HG03558 (cell line): ENCODE results near the gene NNT.
"Not testable (repeated sequence)": the region's sequence is repeated elsewhere in the genome, so short reads cannot be mapped to it uniquely, and the experiment has no call there.

ENCODE experiments used
- ATAC-seq: cut with Tn5 transposase; IDR thresholded peaks from one replicate; pipeline ENCODE4 v1.9.1; 2021; ENCODE audit warnings: moderate number of reproducible peaks; ENCODE audit not compliant: unreplicated experiment; ENCODE audit errors: extremely low read depth

NNT gene

GRCh38 chr5:43699910-43700309 lies 96.9 kb downstream of the NNT start:
- no peak for ATAC-seq

- ATAC-seq = no peak
Measured at GRCh38 chr5:43700601-43701000, 97.6 kb downstream of the NNT start.

GRCh38 chr5:43701227-43701626 lies 98.2 kb downstream of the NNT start:
- ATAC-seq = no peak

- ATAC-seq = no peak
Measured at GRCh38 chr5:43702293-43702692, 99.3 kb downstream of the NNT start.

GRCh38 chr5:43702815-43703214 lies 99.8 kb downstream of the NNT start:
- ATAC-seq = no peak

GRCh38 chr5:43704243-43704642 lies 101.3 kb downstream of the NNT start:
- no peak for ATAC-seq

GRCh38 chr5:43706576-43706975 lies 103.6 kb downstream of the NNT start:
- not testable (repeated sequence) for ATAC-seq

- no peak for ATAC-seq
Measured at GRCh38 chr5:43711496-43711895, 108.5 kb downstream of the NNT start.

- no peak for ATAC-seq
Measured at GRCh38 chr5:43712081-43712480, 109.1 kb downstream of the NNT start.

GRCh38 chr5:43719783-43720182 lies 116.8 kb downstream of the NNT start:
- ATAC-seq = not testable (repeated sequence)

- ATAC-seq = no peak
Measured at GRCh38 chr5:43728581-43728980, 125.6 kb downstream of the NNT start.

GRCh38 chr5:43729846-43730478 lies 127.0 kb downstream of the NNT start:
- ATAC-seq = no peak

- no peak for ATAC-seq
Measured at GRCh38 chr5:43730832-43731342, 127.9 kb downstream of the NNT start.

GRCh38 chr5:43731573-43731972 lies 128.6 kb downstream of the NNT start:
- ATAC-seq = no peak

GRCh38 chr5:43745923-43746548 lies 143.1 kb downstream of the NNT start:
- ATAC-seq = not testable (repeated sequence)

GRCh38 chr5:43750809-43751208 lies 147.8 kb downstream of the NNT start:
- ATAC-seq = no peak

- no peak for ATAC-seq
Measured at GRCh38 chr5:43753069-43753468, 150.1 kb downstream of the NNT start.
